ENCODE data around the gene OR1F1. TPM values are rescaled to one million over a fixed set of nuclear protein-coding genes. Genes with fewer than 3 reads are reported as not detected.

OR1F1 gene
- total and polyA plus RNA-seq, 2 of the 8 experiments (the other 6 are each of a cell fraction or from before 2014, with no cell fraction given), result 0.52 to 1.2 TPM

DNA sequence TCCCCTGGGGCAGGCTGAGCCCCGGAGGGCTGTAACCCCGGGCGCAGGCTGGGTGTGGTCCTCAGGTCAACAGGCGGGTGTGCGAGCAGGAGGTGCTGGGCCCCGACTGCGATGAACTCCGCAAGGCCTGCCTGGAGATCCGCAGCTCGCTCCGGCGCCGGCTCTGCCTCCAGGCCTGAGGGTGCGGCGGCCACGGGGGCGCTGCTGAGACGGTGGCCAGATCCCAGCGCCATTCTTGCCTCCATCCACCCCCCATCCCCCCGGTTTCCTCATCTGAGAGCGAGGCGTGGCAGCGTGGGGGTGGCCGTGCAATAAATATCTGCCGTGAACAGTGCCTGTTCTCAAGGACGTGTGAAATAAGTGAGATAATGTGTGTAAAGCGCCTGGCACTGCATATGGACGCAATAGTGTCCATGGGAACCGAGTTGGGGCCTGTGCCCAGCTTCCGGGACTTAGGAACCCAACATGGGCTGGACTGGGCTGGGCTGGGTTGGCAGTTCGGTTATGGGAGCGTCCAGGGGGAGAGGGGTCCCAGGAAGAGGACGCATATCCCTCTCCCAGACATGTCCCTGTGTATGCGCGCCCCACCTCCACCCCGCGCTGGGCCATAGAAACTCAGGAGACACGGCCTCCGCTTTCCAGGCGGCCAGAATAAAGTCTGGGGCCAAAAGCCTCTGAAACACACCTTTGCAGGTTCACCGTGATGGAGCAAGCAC, 38.2 kb upstream of the OR1F1 start:
- WGBS, 2 experiments (ENCODE audit: extremely low coverage in 1 of 2, insufficient coverage in 1 of 2, insufficient read length in 1 of 2, insufficient replicate concordance in 2 of 2, low coverage in 1 of 2, low lambda C conversion rate in 2 of 2, missing lambda C conversion rate in 1 of 2), result 2% methylated on average over 38 of the region's 41 CpGs; no CpG with 5 or more reads in 1 of the 2 experiments
- H3K27ac ChIP-seq (ENCODE audit: low read depth, low read length), result no peak overlapping the region
- peak overlapping the region; percentile 91 for H2BK120ac ChIP-seq (replicated peaks; ENCODE audit: low read depth, low read length)
- peak overlapping the region; percentile 68; the same call in 1 of the 2 replicates for H2AFZ ChIP-seq (ENCODE audit: low read length)
- H3K9me3 ChIP-seq (ENCODE audit: insufficient read depth in 2 of 2, low read depth in 1 of 2, low read length in 1 of 2), result no peaks in the 10 kb centered on the region
- no peak for FAIRE-seq
- H3K14ac ChIP-seq (ENCODE audit: insufficient read length), result peak overlapping the region; percentile 91
- POLR2A ChIA-PET (ENCODE audit: partially characterized antibody), result interaction anchor here (0.7 to 8.6 kb wide), 26 partner anchors 7 to 309 kb away, joined by 3 to 69 read pairs (median 4); partner anchors contain the start of genes CLDN6, ZNF200, ZNF213 and ZSCAN10
- peak overlapping the region; percentile 68 to 90 (median 74) for H3K4me3 ChIP-seq (ENCODE audit: extremely low read depth in 1 of 4, insufficient read depth in 2 of 4, low read depth in 3 of 4, low read length in 4 of 4)
- H3K4ac ChIP-seq (replicated peaks; ENCODE audit: insufficient read length, low read depth, low read length), result peak overlapping the region; percentile 99
- peak overlapping the region; percentile 93; the same call in 1 of the 2 replicates for H3K18ac ChIP-seq (ENCODE audit: extremely low read depth, low read length)
- H4K5ac ChIP-seq (ENCODE audit: insufficient read length, low read depth, low read length), result peak overlapping the region; percentile 55
- H3K36me3 ChIP-seq (ENCODE audit: control insufficient read depth in 2 of 4, insufficient read depth in 4 of 4, low read length in 3 of 4), result no peaks in the 10 kb centered on the region
- peaks cover 0 to 5% (median 3%) of the 10 kb centered on the region in 4 experiments; a peak in 4 of 7 replicates for H3K4me1 ChIP-seq (replicated peaks in 1 of 4; ENCODE audit: control insufficient read depth in 3 of 4, insufficient read depth in 4 of 4, low read length in 3 of 4)
- peak overlapping the region; percentile 90; the same call in 1 of the 2 replicates for H4K8ac ChIP-seq (ENCODE audit: extremely low read depth, insufficient read depth, low read length)
- H3K56ac ChIP-seq (replicated peaks; ENCODE audit: insufficient read length, low read depth, low read length), result peak overlapping the region; percentile 81
- peaks cover 0 to 18% (median 12%) of the 10 kb centered on the region in 4 experiments; a peak in 5 of 7 replicates for H3K27me3 ChIP-seq (replicated peaks in 1 of 4; ENCODE audit: control insufficient read depth in 3 of 4, extremely low read depth in 1 of 4, insufficient read depth in 3 of 4, low read length in 3 of 4)
- peak overlapping the region; percentile 73 to 91 for H3K4me2 ChIP-seq (ENCODE audit: insufficient read depth in 1 of 2, low read depth in 2 of 2, low read length in 2 of 2)
- peak overlapping the region; percentile 86; the same call in 1 of the 2 replicates for H2BK20ac ChIP-seq (ENCODE audit: low read length)
- peak overlapping the region; percentile 42 to 61 (median 54); a peak in 6 of 7 replicates for H3K9ac ChIP-seq (replicated peaks in 1 of 4; ENCODE audit: extremely low read depth in 1 of 4, low read depth in 3 of 4, low read length in 3 of 4)
- no peak overlapping the region for H2BK12ac ChIP-seq (ENCODE audit: low read depth, low read length)
- H4K91ac ChIP-seq (replicated peaks; ENCODE audit: insufficient read length, low read length), result peak overlapping the region; percentile 94
- peaks cover 12% of the 10 kb centered on the region; the same call in 1 of the 2 replicates for H3K23me2 ChIP-seq (ENCODE audit: low read depth, low read length)
- peaks cover 0 to 2% of the 10 kb centered on the region in 2 experiments for H4K20me1 ChIP-seq (replicated peaks in 1 of 2; ENCODE audit: control insufficient read depth in 1 of 2, insufficient read depth in 2 of 2, low read length in 2 of 2)
- no peak overlapping the region for H3K23ac ChIP-seq (ENCODE audit: insufficient read length)
- no peaks in the 10 kb centered on the region for H3K79me2 ChIP-seq (ENCODE audit: control insufficient read depth in 1 of 2, insufficient read depth in 2 of 2, low read length in 2 of 2)
- H2AK5ac ChIP-seq (ENCODE audit: low read depth, low read length), result no peak overlapping the region
- H3K79me1 ChIP-seq (ENCODE audit: low read depth, low read length), result no peaks in the 10 kb centered on the region
- CTCF ChIA-PET (ENCODE audit: partially characterized antibody), result interaction anchor here (0.5 to 10.9 kb wide), 20 partner anchors 9 to 137 kb away, joined by 3 to 174 read pairs (median 4); partner anchors contain the start of genes CLDN9, OR1F1, ZNF205 and ZNF213
- peak overlapping the region; percentile 72; the same call in 1 of the 2 replicates for H2BK15ac ChIP-seq (ENCODE audit: low read length)
- DNase-seq (ENCODE audit: low read depth in 1 of 2, low spot score in 2 of 2), result peak in 1 of 2 experiments; percentile 87
- peak overlapping the region; percentile 85; the same call in 1 of the 2 replicates for H2BK5ac ChIP-seq (ENCODE audit: low read depth, low read length)
- 0 out of 2 replicates have a peak, but pooled peaks have one; percentile 33 for TF ChIP-seq TAF1 (IDR thresholded peaks at IDR 0.05; ENCODE audit: low read depth, low read length)
- TF ChIP-seq SAP30 (IDR thresholded peaks at IDR 0.05; ENCODE audit: insufficient read depth, insufficient replicate concordance, low read length), result peak; percentile 49
- TF ChIP-seq, protein P1, sequence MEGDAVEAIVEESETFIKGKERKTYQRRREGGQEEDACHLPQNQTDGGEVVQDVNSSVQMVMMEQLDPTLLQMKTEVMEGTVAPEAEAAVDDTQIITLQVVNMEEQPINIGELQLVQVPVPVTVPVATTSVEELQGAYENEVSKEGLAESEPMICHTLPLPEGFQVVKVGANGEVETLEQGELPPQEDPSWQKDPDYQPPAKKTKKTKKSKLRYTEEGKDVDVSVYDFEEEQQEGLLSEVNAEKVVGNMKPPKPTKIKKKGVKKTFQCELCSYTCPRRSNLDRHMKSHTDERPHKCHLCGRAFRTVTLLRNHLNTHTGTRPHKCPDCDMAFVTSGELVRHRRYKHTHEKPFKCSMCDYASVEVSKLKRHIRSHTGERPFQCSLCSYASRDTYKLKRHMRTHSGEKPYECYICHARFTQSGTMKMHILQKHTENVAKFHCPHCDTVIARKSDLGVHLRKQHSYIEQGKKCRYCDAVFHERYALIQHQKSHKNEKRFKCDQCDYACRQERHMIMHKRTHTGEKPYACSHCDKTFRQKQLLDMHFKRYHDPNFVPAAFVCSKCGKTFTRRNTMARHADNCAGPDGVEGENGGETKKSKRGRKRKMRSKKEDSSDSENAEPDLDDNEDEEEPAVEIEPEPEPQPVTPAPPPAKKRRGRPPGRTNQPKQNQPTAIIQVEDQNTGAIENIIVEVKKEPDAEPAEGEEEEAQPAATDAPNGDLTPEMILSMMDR (IDR thresholded peaks at IDR 0.05; ENCODE audit: control extremely low read depth in 1 of 3, insufficient read depth in 1 of 3, low read depth in 1 of 3, low read length in 3 of 3), result peak; percentile 53 to 76 (median 67)
- peak; percentile 15 for TF ChIP-seq CTBP2 (IDR thresholded peaks at IDR 0.05; ENCODE audit: borderline replicate concordance, insufficient read depth, insufficient read length, low read length)
- peak in 1 of 2 experiments; percentile 33; a peak in 1 of 4 replicates for TF ChIP-seq HDAC2 (IDR thresholded peaks at IDR 0.05; ENCODE audit: borderline replicate concordance in 1 of 2, low read depth in 2 of 2, low read length in 2 of 2)
- peak; percentile 48 for TF ChIP-seq PHF8 (conservative IDR thresholded peaks at IDR 0.05; ENCODE audit: low read depth, low read length)
